GM19463 (cell line): Measurements from ENCODE around the gene ZDHHC20.

ENCODE experiments used
- ATAC-seq: cut with Tn5 transposase; IDR thresholded peaks from one replicate; pipeline ENCODE4 v1.9.1; 2021; ENCODE audit warnings: mild to moderate bottlenecking, moderate library complexity; ENCODE audit not compliant: unreplicated experiment

ZDHHC20 gene, protein sequence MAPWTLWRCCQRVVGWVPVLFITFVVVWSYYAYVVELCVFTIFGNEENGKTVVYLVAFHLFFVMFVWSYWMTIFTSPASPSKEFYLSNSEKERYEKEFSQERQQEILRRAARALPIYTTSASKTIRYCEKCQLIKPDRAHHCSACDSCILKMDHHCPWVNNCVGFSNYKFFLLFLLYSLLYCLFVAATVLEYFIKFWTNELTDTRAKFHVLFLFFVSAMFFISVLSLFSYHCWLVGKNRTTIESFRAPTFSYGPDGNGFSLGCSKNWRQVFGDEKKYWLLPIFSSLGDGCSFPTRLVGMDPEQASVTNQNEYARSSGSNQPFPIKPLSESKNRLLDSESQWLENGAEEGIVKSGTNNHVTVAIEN

DNA sequence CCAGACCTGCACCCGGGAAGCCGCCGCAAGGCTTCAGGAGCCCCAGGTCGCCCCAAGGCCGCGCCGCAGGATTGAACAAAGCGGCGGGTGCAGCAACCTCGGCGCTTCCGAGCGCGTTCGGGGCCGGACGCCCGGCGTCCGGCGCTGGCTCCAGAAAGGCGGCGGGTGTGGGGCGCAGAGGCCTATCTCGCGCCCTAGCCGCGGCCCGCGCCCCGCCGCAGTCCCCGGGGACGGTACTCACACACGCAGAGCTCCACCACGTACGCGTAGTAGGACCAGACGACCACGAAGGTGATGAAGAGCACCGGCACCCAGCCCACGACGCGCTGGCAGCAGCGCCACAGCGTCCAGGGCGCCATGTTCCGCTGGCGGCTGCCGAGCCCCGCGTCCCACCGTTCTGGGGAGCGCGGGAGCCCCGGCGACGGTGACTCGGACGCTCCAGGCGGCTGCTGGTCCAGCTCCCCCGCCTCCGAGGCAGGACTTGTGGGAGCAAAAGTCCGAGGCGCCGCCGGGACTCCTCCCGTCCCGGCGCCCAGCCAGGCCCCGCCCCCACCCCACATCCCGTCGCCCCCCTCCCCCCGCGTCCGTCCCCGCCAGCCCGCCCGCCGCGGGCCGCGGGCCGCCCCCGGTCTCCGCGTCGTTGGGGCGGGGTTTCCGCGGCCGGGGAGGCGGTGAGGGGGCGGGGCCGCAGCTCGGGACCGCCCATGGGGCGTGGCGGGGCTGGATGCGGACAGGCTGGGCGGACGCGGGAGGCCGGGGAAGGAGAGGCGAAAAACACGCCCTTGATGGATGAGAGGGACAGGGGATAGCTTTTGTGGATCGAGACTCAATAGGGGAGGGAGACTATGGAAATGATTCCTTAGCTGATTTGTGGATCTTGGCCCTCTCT, at the start of gene ZDHHC20:
TSS of gene ZDHHC20 (minus strand) at position 491 of the 889 bp plus-strand sequence. CDS start at position 359, 132 bp downstream.
- ATAC-seq, result peak; percentile 88

DNA sequence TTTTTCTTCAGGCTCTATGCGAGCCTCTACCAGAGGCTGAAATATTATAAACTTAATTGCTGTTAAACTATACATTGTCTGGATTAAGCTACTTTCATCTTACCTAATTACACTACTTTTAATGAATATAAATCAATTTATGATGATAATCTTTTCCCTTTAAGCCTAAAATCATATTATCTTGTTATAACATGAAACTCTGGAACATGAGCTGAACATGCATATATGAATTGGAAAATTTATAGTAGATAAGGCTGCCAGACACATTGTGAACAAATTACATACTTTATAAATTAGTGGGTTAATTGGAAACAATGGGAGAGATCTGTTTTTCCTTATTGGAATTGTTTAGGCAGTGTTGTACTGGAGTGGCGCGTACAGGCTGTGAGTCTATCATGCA, 45.3 kb upstream of the ZDHHC20 start:
- ATAC-seq, result no peak

DNA sequence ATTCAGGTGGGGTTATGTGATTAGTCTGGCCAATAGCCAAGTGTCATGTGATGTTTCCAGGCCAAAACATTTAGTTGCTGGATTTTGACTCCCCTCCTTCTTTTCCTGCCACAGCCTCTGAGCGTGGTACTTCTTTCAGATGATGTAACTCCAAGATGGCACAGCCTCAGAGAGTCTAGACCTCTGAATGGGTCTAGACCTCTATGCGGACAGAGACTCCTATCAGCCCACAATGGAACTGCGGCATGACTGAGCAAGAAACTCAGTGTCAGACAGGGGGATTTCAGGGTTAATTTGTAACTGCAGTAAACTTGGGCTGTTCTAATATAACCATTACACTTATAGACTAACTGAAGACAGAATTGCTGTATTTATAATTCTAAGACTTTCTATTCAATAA, 42.6 kb upstream of the ZDHHC20 start:
- no peak for ATAC-seq

DNA sequence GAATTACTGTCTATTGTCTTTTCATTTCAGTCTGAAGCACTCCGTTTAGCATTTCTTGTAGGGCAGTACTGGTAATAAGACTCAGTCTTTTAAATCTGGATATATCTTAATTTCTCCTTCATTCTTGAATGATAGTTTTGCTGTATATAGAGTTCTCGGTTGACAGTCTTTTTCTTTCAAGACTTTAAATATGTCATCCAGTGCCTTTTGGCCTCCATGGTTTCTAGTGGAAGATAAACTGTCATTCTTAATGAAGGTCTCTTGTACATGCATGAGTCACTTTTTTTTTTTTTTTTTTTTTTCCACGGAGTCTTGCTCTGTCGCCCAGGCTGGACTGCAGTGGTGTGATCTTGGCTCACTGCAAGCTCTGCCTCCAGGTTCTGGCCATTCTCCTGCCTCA, 27.2 kb upstream of the ZDHHC20 start:
- ATAC-seq, result no peak

DNA sequence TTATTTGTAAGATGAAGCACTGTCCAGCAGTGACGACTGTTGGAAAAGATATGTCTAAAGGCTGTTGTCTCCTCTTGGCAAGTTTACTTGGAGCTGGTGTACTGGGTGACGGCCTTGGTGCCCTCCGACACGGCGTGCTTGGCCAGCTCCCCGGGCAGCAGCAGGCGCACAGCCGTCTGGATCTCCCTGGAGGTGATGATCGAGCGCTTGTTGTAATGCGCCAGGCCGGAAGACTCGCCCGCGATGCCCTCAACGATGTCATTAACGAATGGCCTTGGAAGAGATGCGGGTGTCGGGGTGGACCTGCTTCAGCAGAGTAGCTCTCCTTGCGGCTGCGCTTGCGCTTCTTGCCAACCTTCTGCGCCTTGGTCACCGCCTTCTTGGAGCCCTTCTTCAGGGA, 24.6 kb upstream of the ZDHHC20 start:
- no peak for ATAC-seq

DNA sequence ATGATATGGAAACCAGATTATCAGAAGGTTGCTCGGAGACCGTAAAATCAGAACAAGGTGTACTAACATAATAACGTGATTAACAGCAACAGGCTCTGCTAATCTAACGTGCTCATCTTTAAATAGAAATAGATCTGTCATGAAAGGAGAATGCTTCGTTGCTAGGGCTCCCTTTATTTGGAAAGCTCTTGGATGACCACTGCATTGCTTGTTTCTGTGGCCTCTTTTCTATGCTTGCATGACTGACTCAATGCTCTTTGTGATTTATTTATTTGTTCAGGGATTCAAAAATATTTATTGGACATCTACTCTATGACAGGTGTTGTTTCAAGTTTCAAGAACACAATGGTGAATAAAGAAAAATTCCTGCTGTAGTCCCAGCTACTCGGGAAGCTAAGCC, 22.3 kb upstream of the ZDHHC20 start:
- no peak for ATAC-seq

DNA sequence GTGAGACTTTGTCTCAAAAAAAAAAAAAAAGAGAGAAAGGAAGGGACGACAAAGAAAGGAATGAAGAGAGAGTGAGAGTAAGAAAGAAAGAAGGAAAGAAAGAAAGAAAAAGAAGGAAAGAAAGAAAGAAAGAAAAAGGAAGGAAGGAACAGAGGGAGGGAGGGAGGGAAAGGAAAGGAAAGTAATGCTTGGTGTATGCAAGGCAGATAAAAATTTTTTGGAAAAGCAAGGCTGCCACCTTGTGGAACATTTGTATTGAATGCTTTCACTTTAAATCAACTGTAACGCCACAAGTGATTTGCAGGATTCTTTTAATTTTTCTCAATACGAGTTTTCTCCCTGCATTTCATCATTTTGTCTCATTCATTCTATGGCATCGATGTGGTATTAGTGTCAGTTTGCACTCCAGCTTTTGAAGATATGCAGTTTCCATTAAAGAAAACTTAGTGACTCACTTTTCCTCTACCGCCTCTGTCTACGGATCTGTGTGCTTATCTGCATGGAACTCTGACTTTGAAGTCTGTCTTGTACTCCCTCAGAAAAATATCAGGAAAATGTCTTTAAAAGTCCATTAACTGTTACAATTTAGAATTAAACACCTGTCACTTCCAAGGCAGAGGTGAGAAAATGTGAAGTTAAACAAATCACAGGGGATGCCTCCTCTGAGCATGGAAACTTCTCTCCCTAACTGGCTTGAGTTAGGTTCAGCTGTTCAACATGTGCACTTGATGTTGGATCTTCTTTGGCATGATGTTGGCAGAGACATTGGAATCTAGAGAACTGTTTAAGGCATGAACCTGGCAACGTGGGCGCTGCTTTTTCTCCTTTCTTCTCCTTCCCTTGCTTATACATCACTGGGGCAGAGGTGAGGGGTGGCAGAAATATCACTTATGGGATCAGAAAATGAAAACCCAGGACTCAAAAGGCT, 20.0 kb upstream of the ZDHHC20 start:
- no peak for ATAC-seq

DNA sequence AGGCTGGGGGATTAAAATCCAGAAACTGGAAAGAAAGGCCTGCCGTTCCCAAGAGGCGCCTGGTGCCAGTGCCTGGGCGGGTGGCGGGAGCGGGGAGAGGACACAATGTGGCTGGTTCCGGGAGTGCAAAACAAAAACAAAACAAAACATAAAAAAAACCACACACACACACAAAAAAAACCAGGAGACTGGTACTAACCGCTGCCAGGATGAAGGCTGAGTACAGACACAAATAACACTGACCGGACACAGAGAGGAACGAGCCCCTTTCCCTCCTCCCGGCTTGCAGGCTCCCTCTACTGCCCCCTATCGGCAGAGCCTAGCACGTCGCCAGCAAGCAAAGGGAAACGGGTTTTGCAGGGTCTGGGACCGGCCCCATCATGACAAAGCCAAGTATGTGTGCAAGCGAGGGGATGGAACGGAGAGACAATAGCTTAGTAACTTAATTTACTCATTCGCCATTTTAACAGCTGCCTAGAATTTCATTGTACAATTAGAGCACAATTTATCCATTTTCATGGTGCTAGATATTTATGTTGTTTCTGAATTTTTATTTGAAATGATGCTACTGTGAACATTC, 17.9 kb upstream of the ZDHHC20 start:
- peak; percentile 94 for ATAC-seq

DNA sequence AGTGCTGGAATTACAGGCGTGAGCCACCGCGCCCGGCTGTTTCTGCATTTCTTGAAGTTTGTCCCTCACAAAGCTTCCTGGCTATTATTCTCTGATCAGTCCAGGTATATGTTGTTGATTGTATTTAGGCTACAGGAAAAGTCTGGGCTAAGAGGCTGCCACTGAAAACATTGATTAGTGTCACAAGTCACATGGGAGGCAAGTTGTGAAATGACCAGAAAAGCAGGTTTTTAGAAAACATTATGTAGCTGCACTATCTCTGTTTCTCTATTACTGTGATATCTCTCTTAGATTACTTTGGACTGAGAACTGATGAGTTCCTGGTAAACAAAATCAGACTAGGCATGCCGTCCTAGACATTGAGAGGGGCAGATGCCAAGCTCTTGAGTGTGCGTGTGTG, 16.0 kb upstream of the ZDHHC20 start:
- ATAC-seq, result no peak

DNA sequence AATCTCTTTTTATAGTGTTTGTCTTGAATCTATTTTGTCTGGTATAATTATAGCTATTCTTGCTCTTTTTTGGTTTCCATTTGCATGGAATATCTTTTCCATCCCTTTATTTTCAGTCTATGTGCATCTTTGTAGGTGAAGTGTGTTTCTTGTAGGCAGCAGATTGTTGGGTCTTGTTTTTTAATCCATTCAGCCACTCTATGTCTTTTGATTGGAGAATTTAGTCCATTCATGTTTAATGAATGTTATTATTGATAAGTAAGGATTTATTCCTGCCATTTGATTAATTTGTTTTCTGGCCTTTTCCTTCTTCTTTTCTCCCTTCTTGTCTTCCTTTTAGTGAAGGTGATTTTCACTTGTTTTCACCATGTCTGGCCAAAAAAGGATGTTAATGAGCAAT, 11.7 kb upstream of the ZDHHC20 start:
- no peak for ATAC-seq

DNA sequence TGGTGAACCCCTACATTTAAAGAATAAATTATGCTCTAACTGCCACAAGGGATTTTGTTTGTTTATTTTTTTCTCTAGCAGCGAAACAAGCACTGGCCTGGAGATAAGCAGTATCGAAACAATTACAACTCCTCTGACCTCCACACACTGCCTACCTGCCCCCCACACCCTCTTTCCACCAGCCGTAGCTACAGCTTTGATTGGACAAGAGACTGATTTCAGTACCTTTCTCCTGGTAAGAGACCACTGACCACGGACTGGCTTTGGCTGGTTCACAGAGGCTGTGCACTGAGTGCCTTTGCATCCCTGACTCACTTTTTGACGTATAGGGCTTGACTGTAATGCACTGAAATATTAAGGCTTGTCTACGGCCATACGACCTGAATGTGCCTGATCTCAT, 7.4 kb upstream of the ZDHHC20 start:
- ATAC-seq, result no peak

DNA sequence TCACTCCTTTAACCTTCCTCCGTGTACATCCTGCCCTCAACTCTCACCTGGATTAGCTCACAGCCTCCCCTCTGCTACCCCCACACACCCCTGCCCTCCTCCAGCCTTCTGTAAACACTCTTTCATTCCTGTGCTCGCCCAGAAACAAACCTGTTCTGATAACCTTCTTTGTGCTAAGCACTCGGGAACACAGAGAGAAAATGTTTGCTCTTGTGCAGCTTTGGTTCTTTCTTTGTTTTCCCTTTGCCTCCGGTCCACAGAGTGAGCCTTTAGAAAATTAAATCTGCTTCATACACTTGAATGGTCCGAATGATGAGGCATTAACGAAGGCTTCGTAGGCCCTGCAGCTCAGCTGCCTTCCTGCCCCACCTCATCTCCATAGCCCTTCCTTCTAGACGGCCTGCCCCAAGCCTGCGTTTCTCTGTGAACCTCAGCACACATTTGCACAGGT, 6.6 kb upstream of the ZDHHC20 start:
- no peak for ATAC-seq

DNA sequence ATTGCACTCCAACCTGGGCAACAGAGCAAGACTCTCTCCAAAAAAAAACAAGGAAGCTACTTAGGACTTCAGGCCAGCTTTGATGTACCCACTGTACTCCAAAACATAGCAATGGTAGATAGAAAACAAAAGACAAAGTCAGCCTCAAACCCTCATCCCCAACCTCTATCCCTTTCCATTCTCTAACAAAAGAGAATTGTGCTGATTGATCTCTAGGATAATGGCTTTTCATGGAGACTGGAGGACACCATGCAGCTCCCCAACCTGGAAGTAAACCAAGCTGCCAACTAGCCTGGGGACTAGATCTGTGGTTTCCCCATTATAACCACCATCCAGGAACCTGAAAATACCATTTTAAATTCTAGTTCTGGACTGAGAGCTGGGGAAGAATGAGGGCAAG, 4.3 kb upstream of the ZDHHC20 start:
- ATAC-seq, result no peak

DNA sequence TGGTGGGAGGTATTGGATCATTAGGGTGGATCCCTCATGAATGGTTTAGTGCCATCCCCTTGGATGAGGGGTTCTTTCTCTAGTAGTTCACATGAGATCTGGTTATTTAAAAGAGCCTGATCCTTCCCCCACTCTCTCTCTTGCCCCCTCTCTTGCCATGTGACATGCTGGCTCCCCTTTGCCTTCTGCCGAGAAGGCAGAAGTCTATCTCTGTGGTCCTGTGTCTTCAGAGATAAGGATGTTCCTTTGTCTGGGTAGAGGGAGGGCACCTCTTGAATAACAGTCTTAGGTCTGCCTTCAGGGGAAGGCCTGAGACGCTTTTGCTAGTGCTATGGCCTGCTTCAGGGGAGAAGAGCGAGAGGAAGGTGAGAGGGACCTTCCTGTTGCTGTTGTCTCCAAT, 2.0 kb upstream of the ZDHHC20 start:
- ATAC-seq, result no peak

DNA sequence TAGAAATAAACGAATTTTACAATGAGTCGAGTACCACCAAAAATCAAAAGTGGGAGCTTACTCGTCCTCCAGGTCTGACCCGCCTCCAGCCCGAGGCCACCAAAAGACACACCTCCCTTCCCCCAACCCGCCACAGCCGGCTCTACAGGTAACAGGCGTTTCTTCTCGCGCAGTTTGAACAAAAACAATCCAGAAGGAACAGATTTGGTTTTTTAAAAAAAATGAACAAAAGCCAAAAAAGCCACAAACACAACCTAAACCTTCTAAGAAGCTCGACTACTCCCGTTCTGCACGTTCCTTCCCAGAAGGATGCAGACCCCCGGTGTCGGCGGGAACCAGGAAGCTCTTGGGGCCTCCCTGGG, 671 bp downstream of the ZDHHC20 start:
- peak; percentile 31 for ATAC-seq

DNA sequence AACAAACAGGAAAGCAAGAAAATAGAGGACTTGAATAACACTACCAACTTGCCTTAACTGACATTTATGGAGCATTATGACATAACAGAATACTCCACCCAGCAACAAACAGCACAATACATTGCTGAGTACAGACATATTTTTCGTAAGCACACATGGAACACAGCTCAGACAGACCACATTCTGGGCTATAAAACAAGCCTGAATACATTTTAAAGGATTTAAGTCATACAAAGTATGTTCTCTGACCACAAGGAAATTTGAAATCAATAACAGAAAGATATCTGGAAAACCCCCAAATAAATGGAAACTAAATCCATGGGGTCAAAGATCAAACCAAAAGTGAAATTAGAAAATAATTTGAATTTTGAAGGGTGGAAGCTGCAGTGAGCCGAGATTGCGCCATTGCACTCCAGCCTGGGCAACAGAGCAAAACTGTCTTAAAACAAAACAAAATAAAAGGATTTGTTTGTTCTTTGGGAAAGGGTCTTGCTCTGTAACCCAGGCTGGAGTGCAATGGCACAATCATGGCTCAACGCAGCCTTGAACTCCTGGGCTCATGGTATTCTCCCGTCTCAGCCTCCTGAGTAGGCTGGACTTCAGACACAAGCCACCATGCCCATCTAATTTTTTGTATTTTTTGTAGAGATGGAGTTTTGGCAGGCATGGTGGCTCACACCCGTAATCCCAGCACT, 5.6 kb downstream of the ZDHHC20 start:
- ATAC-seq, result no peak

DNA sequence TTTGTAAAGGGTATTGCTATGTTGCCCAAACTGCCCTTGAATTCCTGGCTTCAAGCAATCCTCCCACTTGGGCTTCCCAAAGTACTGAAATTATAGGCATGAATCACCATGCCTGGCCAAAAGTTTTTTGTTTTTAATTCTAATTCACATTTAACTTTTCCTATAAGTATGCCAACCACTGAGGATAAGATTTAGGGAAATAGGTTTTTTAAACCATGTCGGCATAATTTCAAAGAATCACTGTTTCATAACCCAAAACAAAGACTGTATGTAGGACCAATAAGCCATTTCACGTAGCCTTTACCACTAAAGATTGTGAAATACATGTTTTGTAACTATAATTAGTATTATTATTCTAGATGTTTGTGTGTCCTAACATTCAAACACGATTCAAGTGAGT, 8.2 kb downstream of the ZDHHC20 start:
- ATAC-seq, result no peak

DNA sequence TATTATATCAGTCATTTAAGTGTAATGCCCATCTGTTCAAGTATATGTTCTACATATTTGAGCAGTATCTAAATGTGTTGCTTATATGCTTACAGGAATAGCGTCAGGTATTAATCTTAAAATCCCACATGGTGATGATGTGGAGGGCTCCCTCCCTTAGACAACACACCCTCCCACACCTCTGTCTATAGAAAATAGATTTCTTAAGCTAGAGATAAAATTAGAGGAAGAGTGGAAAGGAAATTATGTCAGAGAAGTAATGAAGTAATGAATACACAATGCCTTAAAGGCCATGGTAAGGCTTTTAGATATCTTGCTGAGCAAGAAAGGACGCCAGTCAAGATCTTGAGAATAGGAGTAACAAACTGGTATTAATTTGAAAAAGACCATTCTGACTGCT, 12.4 kb downstream of the ZDHHC20 start:
- no peak for ATAC-seq

DNA sequence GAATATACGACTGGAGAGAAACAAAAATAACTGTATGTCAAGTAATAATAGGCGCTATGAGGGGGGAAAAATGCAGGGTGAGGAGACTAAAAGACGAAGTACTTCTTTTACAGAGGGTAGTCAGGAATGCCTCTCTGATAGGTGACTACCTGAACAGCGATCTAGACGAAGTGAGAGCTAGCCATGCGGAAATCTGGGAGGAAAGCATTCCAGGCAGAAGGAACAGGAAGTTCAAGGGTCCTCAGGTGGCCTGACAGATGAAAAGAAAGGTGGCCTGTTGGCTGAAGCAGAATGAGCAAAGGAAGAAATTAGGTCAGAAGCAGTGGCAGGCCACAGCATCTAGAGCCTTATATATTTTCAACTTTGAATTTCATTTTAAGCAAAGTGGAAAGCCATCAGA, 13.3 kb downstream of the ZDHHC20 start:
- no peak for ATAC-seq

DNA sequence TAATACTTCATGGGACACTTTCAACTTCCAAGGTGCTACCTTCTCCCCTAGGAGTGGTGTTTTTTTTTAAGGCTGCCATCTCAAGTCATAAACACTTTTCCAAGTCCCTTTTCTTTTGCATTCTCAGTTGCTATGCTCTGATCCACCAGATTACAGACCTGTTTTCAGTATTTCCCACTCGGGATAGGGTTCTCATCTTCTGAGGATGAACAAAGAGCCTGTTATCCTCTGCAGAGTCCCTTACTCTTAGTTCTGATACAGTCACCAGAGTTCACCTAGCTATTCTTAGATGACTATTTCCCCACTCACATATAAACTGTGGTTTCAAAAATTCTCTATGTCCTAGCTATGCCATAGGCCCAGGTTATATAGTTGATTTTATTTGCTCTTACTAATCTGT, 15.9 kb downstream of the ZDHHC20 start:
- ATAC-seq, result no peak
